Neuronal stem cell (in vitro differentiated cells): ENCODE measurements around the gene NDUFS8.

Source experiments
- DNase-seq: peaks from one replicate; pipeline ENCODE4 v3.0.0-alpha.2; 2013; ENCODE audit warnings: low spot score
- H2AFZ ChIP-seq: one replicate; pipeline ENCODE4 v1.6.1; 2013; ENCODE audit warnings: mild to moderate bottlenecking, low read length, inconsistent platforms
- H2AK5ac ChIP-seq: 2 replicates; pipeline ENCODE4 v1.6.1; 2013; ENCODE audit warnings: low read depth, mild to moderate bottlenecking, inconsistent platforms, low read length, moderate library complexity, mixed read lengths
- H2BK120ac ChIP-seq: 2 replicates; pipeline ENCODE4 v1.6.1; 2013; ENCODE audit warnings: low read depth, mild to moderate bottlenecking, inconsistent platforms, low read length, moderate library complexity, mixed read lengths
- H2BK12ac ChIP-seq: one replicate; pipeline ENCODE4 v1.6.1; 2013; ENCODE audit warnings: low read length, inconsistent platforms
- H2BK15ac ChIP-seq: 2 replicates; pipeline ENCODE4 v1.6.1; 2013; ENCODE audit warnings: mild to moderate bottlenecking, low read length, inconsistent platforms, mixed read lengths
- H2BK5ac ChIP-seq: one replicate; pipeline ENCODE4 v1.6.1; 2013; ENCODE audit warnings: inconsistent platforms, mild to moderate bottlenecking, low read length, moderate library complexity
- H3K14ac ChIP-seq: one replicate; pipeline ENCODE4 v1.6.1; 2013; ENCODE audit warnings: low read length, inconsistent platforms
- H3K18ac ChIP-seq: 2 replicates; pipeline ENCODE4 v1.6.1; 2013; ENCODE audit warnings: low read length, inconsistent platforms
- H3K23ac ChIP-seq: 2 replicates; pipeline ENCODE4 v1.6.1; 2013; ENCODE audit warnings: low read depth, mild to moderate bottlenecking, mixed read lengths, low read length, inconsistent platforms; ENCODE audit not compliant: poor library complexity
- H3K27ac ChIP-seq: replicated peaks from 3 replicates; pipeline ENCODE4 v1.5.1; 2013; ENCODE audit warnings: low read length, inconsistent platforms
- H3K27me3 ChIP-seq, 3 experiments: 2 replicates each; pipeline ENCODE4 v1.6.1; 2013; ENCODE audit warnings: low read length in 3 of 3, mild to moderate bottlenecking in 2 of 3, inconsistent platforms in 1 of 3, low read depth in 1 of 3, mixed read lengths in 1 of 3, moderate library complexity in 1 of 3; ENCODE audit not compliant: control insufficient read depth in 3 of 3, insufficient read depth in 3 of 3
- H3K36me3 ChIP-seq, 2 donors: replicated peaks in 1 of 2; 2 replicates each; pipeline ENCODE4 v1.6.1; 2013; ENCODE audit warnings: low read length in 2 of 2; ENCODE audit not compliant: control insufficient read depth in 2 of 2, insufficient read depth in 2 of 2
- H3K4ac ChIP-seq: 2 replicates; pipeline ENCODE4 v1.6.1; 2013; ENCODE audit warnings: inconsistent platforms, mild to moderate bottlenecking, low read length, moderate library complexity
- H3K4me1 ChIP-seq, 2 donors: 1 replicate in 1 of 2; 2 replicates in 1 of 2; pipeline ENCODE4 v1.6.1; 2013; ENCODE audit warnings: low read length in 2 of 2, low read depth in 1 of 2; ENCODE audit not compliant: control insufficient read depth in 2 of 2, insufficient read depth in 1 of 2
- H3K4me2 ChIP-seq: one replicate; pipeline ENCODE4 v1.6.1; 2013; ENCODE audit warnings: mild to moderate bottlenecking, low read length, inconsistent platforms; ENCODE audit not compliant: insufficient read depth, poor library complexity, severe bottlenecking
- H3K4me3 ChIP-seq, 2 donors: 2 replicates each; pipeline ENCODE4 v1.5.1; 2013; ENCODE audit warnings: low read length in 2 of 2, mild to moderate bottlenecking in 2 of 2, inconsistent platforms in 1 of 2, moderate library complexity in 1 of 2
- H3K79me1 ChIP-seq: one replicate; pipeline ENCODE4 v1.6.1; 2013; ENCODE audit warnings: low read depth, mild to moderate bottlenecking, inconsistent platforms, low read length, moderate library complexity
- H3K9ac ChIP-seq: one replicate; pipeline ENCODE4 v1.6.1; 2013; ENCODE audit warnings: mild to moderate bottlenecking, low read depth, low read length, inconsistent platforms; ENCODE audit not compliant: poor library complexity
- H3K9me3 ChIP-seq, 2 donors: replicated peaks in 1 of 2; 2 replicates each; pipeline versions ENCODE3 to v1.6.1; 2013; ENCODE audit warnings: low read length in 2 of 2, mild to moderate bottlenecking in 2 of 2, inconsistent platforms in 1 of 2, low read depth in 1 of 2, mixed read lengths in 1 of 2, moderate library complexity in 1 of 2; ENCODE audit not compliant: control insufficient read depth in 2 of 2, insufficient read depth in 1 of 2
- H4K8ac ChIP-seq: one replicate; pipeline ENCODE4 v1.6.1; 2013; ENCODE audit warnings: low read depth, mild to moderate bottlenecking, inconsistent platforms, low read length, moderate library complexity
- H4K91ac ChIP-seq: one replicate; pipeline ENCODE4 v1.6.1; 2013; ENCODE audit warnings: low read length, low read depth, mild to moderate bottlenecking, inconsistent platforms; ENCODE audit not compliant: poor library complexity
- WGBS, 2 donors: extraction: QIAGEN DNeasy Blood & Tissue Kit; methylation state at CpG; one replicate each; pipeline ENCODE4 v1.1.7; 2013; ENCODE audit warnings: missing lambda C conversion rate in 2 of 2, mixed read lengths in 1 of 2; ENCODE audit not compliant: insufficient read length in 2 of 2, insufficient replicate concordance in 1 of 2; ENCODE audit errors: extremely low coverage in 2 of 2; 5-methylcytosine and 5-hydroxymethylcytosine counted together

The NDUFS8 gene

GRCh38 chr11:68050371-68050841 is 19.9 kb downstream of the NDUFS8 start:
- H3K27ac ChIP-seq, result no peak overlapping the region
- H2BK15ac ChIP-seq, result no peak overlapping the region
- no peak overlapping the region for H2BK120ac ChIP-seq
- no peak overlapping the region for H2AFZ ChIP-seq
- peak overlapping the region; percentile 76 for H3K14ac ChIP-seq
- peak overlapping the region; percentile 74 for H3K18ac ChIP-seq
- WGBS, 2 donors, result no CpG with 5 or more reads among the region's 18 CpGs
- no peak overlapping the region for H3K4me2 ChIP-seq
- peak overlapping the region; percentile 78 for H2AK5ac ChIP-seq
- peak overlapping the region; percentile 67 for H2BK12ac ChIP-seq
- peak overlapping the region; percentile 31 for H4K8ac ChIP-seq
- no peaks in the 10 kb centered on the region for H3K27me3 ChIP-seq
- H3K9me3 ChIP-seq, result peaks cover 0 to 2% of the 10 kb centered on the region in 2 donors
- peaks cover 0 to 3% of the 10 kb centered on the region in 2 donors for H3K4me1 ChIP-seq
- DNase-seq, result no peak
- H2BK5ac ChIP-seq, result peak overlapping the region; percentile 50
- H3K36me3 ChIP-seq, result no peaks in the 10 kb centered on the region
- H3K79me1 ChIP-seq, result peaks cover 2% of the 10 kb centered on the region
- peak overlapping the region; percentile 44 for H3K23ac ChIP-seq
- peak overlapping the region; percentile 55 for H3K9ac ChIP-seq
- no peak overlapping the region for H3K4ac ChIP-seq
- no peak overlapping the region for H4K91ac ChIP-seq
- no peak overlapping the region for H3K4me3 ChIP-seq

GRCh38 chr11:68051191-68052136 is 21.0 kb downstream of the NDUFS8 start:
- no peak overlapping the region for H2AK5ac ChIP-seq
- no peak overlapping the region for H2BK5ac ChIP-seq
- no peaks in the 10 kb centered on the region for H3K27me3 ChIP-seq
- no peak overlapping the region for H2BK120ac ChIP-seq
- no peak overlapping the region for H3K4me3 ChIP-seq
- H3K23ac ChIP-seq, result no peak overlapping the region
- peaks cover 2% of the 10 kb centered on the region for H3K79me1 ChIP-seq
- H4K8ac ChIP-seq, result no peak overlapping the region
- peaks cover 0 to 2% of the 10 kb centered on the region in 2 donors for H3K9me3 ChIP-seq
- no CpG with 5 or more reads among the region's 14 CpGs for WGBS, 2 donors
- no peak overlapping the region for H3K27ac ChIP-seq
- H3K14ac ChIP-seq, result no peak overlapping the region
- H3K36me3 ChIP-seq, result no peaks in the 10 kb centered on the region
- no peak overlapping the region for H4K91ac ChIP-seq
- H2AFZ ChIP-seq, result no peak overlapping the region
- DNase-seq, result no peak
- no peak overlapping the region for H3K9ac ChIP-seq
- H3K4ac ChIP-seq, result no peak overlapping the region
- peak overlapping the region; percentile 5 for H3K18ac ChIP-seq
- no peak overlapping the region for H3K4me2 ChIP-seq
- H2BK12ac ChIP-seq, result no peak overlapping the region
- H2BK15ac ChIP-seq, result no peak overlapping the region
- peaks cover 0 to 3% of the 10 kb centered on the region in 2 donors for H3K4me1 ChIP-seq

GRCh38 chr11:68052137-68052873 is 21.8 kb downstream of the NDUFS8 start:
- Histone ChIP-seq H3K14ac (no peak overlapping the region), H3K23ac (peak overlapping the region; percentile 35), H4K8ac (no peak overlapping the region), H2BK120ac (no peak overlapping the region), H3K27ac (no peak overlapping the region), H3K4ac (no peak overlapping the region), H2AK5ac (no peak overlapping the region), H3K4me3 (no peak overlapping the region), H3K18ac (no peak overlapping the region), H2BK12ac (no peak overlapping the region), H2BK15ac (no peak overlapping the region), H2BK5ac (peak overlapping the region; percentile 56), H3K4me2 (no peak overlapping the region), H4K91ac (no peak overlapping the region), H3K9me3 (peaks cover 0 to 2% of the 10 kb centered on the region in 2 donors), H2AFZ (no peak overlapping the region), H3K79me1 (peaks cover 2% of the 10 kb centered on the region), H3K36me3 (no peaks in the 10 kb centered on the region), H3K9ac (no peak overlapping the region), H3K4me1 (peaks cover 0 to 3% of the 10 kb centered on the region in 2 donors), H3K27me3 (no peaks in the 10 kb centered on the region)
- WGBS, 2 donors, result no CpG with 5 or more reads among the region's 15 CpGs
- DNase-seq, result no peak

- H3K9me3 ChIP-seq, result peaks cover 0 to 2% of the 10 kb centered on the region in 2 donors
- H2BK15ac ChIP-seq, result no peak overlapping the region
- WGBS, 2 donors, result no CpG with 5 or more reads among the region's 9 CpGs
- H2AK5ac ChIP-seq, result no peak overlapping the region
- no peak for DNase-seq
- H3K27ac ChIP-seq, result no peak overlapping the region
- no peak overlapping the region for H3K14ac ChIP-seq
- H3K4ac ChIP-seq, result no peak overlapping the region
- no peak overlapping the region for H3K9ac ChIP-seq
- no peak overlapping the region for H2AFZ ChIP-seq
- no peak overlapping the region for H3K4me2 ChIP-seq
- peak overlapping the region; percentile 11 for H3K18ac ChIP-seq
- no peak overlapping the region for H2BK120ac ChIP-seq
- H4K8ac ChIP-seq, result no peak overlapping the region
- H3K27me3 ChIP-seq, result no peaks in the 10 kb centered on the region
- peaks cover 0 to 7% of the 10 kb centered on the region in 2 donors for H3K36me3 ChIP-seq
- no peak overlapping the region for H3K4me3 ChIP-seq
- H3K79me1 ChIP-seq, result peaks cover 2% of the 10 kb centered on the region
- peak overlapping the region; percentile 69 for H3K23ac ChIP-seq
- no peak overlapping the region for H2BK12ac ChIP-seq
- H3K4me1 ChIP-seq, result peaks cover 0 to 3% of the 10 kb centered on the region in 2 donors
- no peak overlapping the region for H4K91ac ChIP-seq
- H2BK5ac ChIP-seq, result no peak overlapping the region
Observed at GRCh38 chr11:68053117-68053516, 22.6 kb downstream of the NDUFS8 start.
